K562 (cell line): Measurements from ENCODE around the gene ACP4. TPM values are rescaled to one million over a fixed set of nuclear protein-coding genes. Genes with fewer than 3 reads are reported as not detected.
"Not testable (repeated sequence)": the region's sequence is repeated elsewhere in the genome, so short reads cannot be mapped to it uniquely, and the experiment has no call there.

Experiments used
- ATAC-seq: fragments of 200-7000 bp; cut with Tn5 transposase; 3 replicates; pipeline ENCODE4 v1.9.1; 2020; ENCODE audit warnings: moderate library complexity
- BruUV-seq: library from RNA; stranded (reverse); fragments of 400-500 nt; replicated peaks from 2 replicates; lab custom pipeline; 2021; lab: Mats Ljungman, UMichigan
- CTCF ChIA-PET: fragments of 300-600 bp; formaldehyde crosslinking; extraction: SDS; loops from one replicate; lab custom pipeline; 2021; ENCODE audit warnings: low intra/inter-chr PET ratio; lab: Yijun Ruan, JAX
- POLR2A ChIA-PET: fragments of 300-600, 350-650 bp; sonication (Branson Sonifier 250); formaldehyde crosslinking; extraction: SDS; loops from one replicate; lab custom pipeline; 2021; ENCODE audit warnings: antibody characterized with exemption, inconsistent platforms; lab: Yijun Ruan, JAX
- DNase-seq, 4 experiments: peaks; one replicate each; pipeline versions ENCODE4 v3.0.0 to v3.0.0-alpha.2; 2011 to 2018; ENCODE audit warnings: low spot score in 3 of 4, mixed read lengths in 3 of 4; ENCODE audit errors: extremely low read depth in 1 of 4
- FAIRE-seq: peaks from 2 replicates; lab custom pipeline; 2011; peaks lifted over from hg19 to GRCh38; lab: Jason Lieb, UNC
- H2AFZ ChIP-seq: 2 replicates; pipeline ENCODE4 v1.6.0; 2011; ENCODE audit warnings: low read depth, low read length, control low read depth, inconsistent platforms
- H3K27ac ChIP-seq: fragments of 200-600 bp; 3 replicates; pipeline ENCODE4 v1.8.0; 2011; ENCODE audit warnings: low read depth, mild to moderate bottlenecking, control low read depth, inconsistent platforms, low read length, moderate library complexity, mixed read lengths; ENCODE audit errors: extremely low read depth
- H3K27me3 ChIP-seq, 2 experiments: fragments of 300-600 bp in 1 of 2; 2 replicates in 1 of 2; 3 replicates in 1 of 2; pipeline versions ENCODE4 v1.6.0 to v1.8.0; 2011; ENCODE audit warnings: inconsistent platforms in 2 of 2, low read length in 2 of 2, mild to moderate bottlenecking in 1 of 2, mixed read lengths in 1 of 2, moderate library complexity in 1 of 2; ENCODE audit not compliant: control insufficient read depth in 2 of 2, insufficient read depth in 2 of 2
- H3K36me3 ChIP-seq: fragments of 300-600 bp; 3 replicates; pipeline ENCODE4 v1.8.0; 2011; ENCODE audit warnings: mild to moderate bottlenecking, low read length, inconsistent platforms; ENCODE audit not compliant: control insufficient read depth, insufficient read depth
- H3K4me1 ChIP-seq, 2 experiments: fragments of 200-600 bp in 1 of 2; replicated peaks in 1 of 2; 2 replicates in 1 of 2; 3 replicates in 1 of 2; pipeline versions ENCODE4 v1.5.1 to v1.8.0; 2011; ENCODE audit warnings: inconsistent platforms in 2 of 2, low read length in 2 of 2, mild to moderate bottlenecking in 1 of 2, mixed read lengths in 1 of 2, moderate library complexity in 1 of 2; ENCODE audit not compliant: control insufficient read depth in 2 of 2, insufficient read depth in 2 of 2
- H3K4me2 ChIP-seq: 2 replicates; pipeline ENCODE4 v1.6.1; 2011; ENCODE audit warnings: low read length, control low read depth, inconsistent platforms, mixed read lengths; ENCODE audit not compliant: insufficient read depth
- H3K4me3 ChIP-seq: fragments of 200-600 bp; sonication (generic), shearing (Covaris generic); 2 replicates; pipeline ENCODE4 v1.5.1; 2016; ENCODE audit warnings: control low read depth, inconsistent platforms
- H3K79me2 ChIP-seq: fragments of 200-600 bp; 3 replicates; pipeline ENCODE4 v1.8.0; 2011; ENCODE audit warnings: low read length, inconsistent platforms; ENCODE audit not compliant: control insufficient read depth, insufficient read depth
- H3K9ac ChIP-seq, 2 experiments: 2 replicates each; pipeline versions ENCODE4 v1.6.0 to v1.6.1; 2011; ENCODE audit warnings: low read depth in 2 of 2, low read length in 2 of 2, control low read depth in 1 of 2, inconsistent platforms in 1 of 2, mild to moderate bottlenecking in 1 of 2, mixed read lengths in 1 of 2; ENCODE audit not compliant: insufficient read depth in 1 of 2
- H3K9me1 ChIP-seq: one replicate; pipeline ENCODE4 v1.6.0; 2011; ENCODE audit warnings: inconsistent platforms, mild to moderate bottlenecking, low read length, moderate library complexity; ENCODE audit not compliant: control insufficient read depth, insufficient read depth
- H3K9me3 ChIP-seq: replicated peaks from 2 replicates; pipeline ENCODE4 v1.5.1; 2011; ENCODE audit warnings: low read depth, low read length, inconsistent platforms; ENCODE audit not compliant: control insufficient read depth, insufficient read depth
- H4K20me1 ChIP-seq: replicated peaks from 2 replicates; pipeline ENCODE4 v1.6.1; 2011; ENCODE audit warnings: low read length, inconsistent platforms, mixed read lengths; ENCODE audit not compliant: control insufficient read depth, insufficient read depth
- CBX2 ChIP-seq: fragments of 200-600 bp; sonication (generic); IDR thresholded peaks from one replicate; pipeline ENCODE4 v1.6.1; 2012; ENCODE audit warnings: mild to moderate bottlenecking, low read length, inconsistent platforms; ENCODE audit not compliant: insufficient read depth, poor library complexity, severe bottlenecking
- GMEB1 ChIP-seq: fragments of 250-450 bp; sonication (Bioruptor Pico); IDR thresholded peaks from 2 replicates; pipeline ENCODE4 v1.4.0; 2020; ENCODE audit warnings: mild to moderate bottlenecking
- SRSF9 ChIP-seq: fragments of 200-400 bp; formaldehyde crosslinking; IDR thresholded peaks from 2 replicates; pipeline ENCODE4 v1.6.1; 2017; ENCODE audit warnings: low read depth, low read length, borderline replicate concordance
- YY1 ChIP-seq, 3 experiments: IDR thresholded peaks; 2 replicates each; pipeline ENCODE4 v1.6.1; 2011; ENCODE audit warnings: low read length in 2 of 3, mild to moderate bottlenecking in 2 of 3, moderate library complexity in 2 of 3, borderline replicate concordance in 1 of 3, control low read depth in 1 of 3, low read depth in 1 of 3; ENCODE audit not compliant: insufficient read depth in 3 of 3, insufficient replicate concordance in 2 of 3, control insufficient read depth in 1 of 3, insufficient read length in 1 of 3; ENCODE audit errors: extremely low read depth in 1 of 3
- ZNF175 ChIP-seq: fragments of 200-800 bp; sonication (Bioruptor generic); IDR thresholded peaks from 2 replicates; pipeline ENCODE4 v1.6.1; 2016; ENCODE audit warnings: low read depth, mild to moderate bottlenecking, missing genetic modification characterization, missing compliant biosample characterization
- ZNF785 ChIP-seq: fragments of 250-450 bp; sonication (Bioruptor Pico); IDR thresholded peaks from 2 replicates; pipeline ENCODE4 v1.4.0; 2020; ENCODE audit warnings: mild to moderate bottlenecking
- WGBS: fragments of 100-300 bp; shearing (Covaris generic); methylation state at CpG from one replicate; pipeline ENCODE4 v1.1.6; 2016; ENCODE audit warnings: low coverage, mixed read lengths; ENCODE audit not compliant: insufficient coverage; ENCODE audit errors: missing lambda C conversion rate; 5-methylcytosine and 5-hydroxymethylcytosine counted together
- in situ Hi-C: fragments of 300-500 bp; cut with MboI; formaldehyde crosslinking; loops from 4 replicates; pipeline ENCODE4 v1.15.0; 2018; ENCODE audit warnings: inconsistent platforms, mixed read lengths
- intact Hi-C: fragments of 100-400 bp; cut with micrococcal nuclease; formaldehyde crosslinking; loops from 2 replicates; pipeline ENCODE4 v1.14.2; 2022
- polyA plus RNA-seq, 8 experiments: library from polyadenylated mRNA; depleted of rRNA in 4 of 8; stranded (reverse) in 5 of 8; unstranded in 3 of 8; fragments of >200 nt; fragmentation: Nextera tagmentation in 2 of 8; fragmentation: Illumina TruSeq in 1 of 8; extraction: Ambion mirVana in 2 of 8; extraction: Trizol in 1 of 8; gene quantifications; 2 replicates each; pipeline versions ENCODE4 v1.2.1 to v1.2.3, GENCODE V29; 2011 to 2014; ENCODE audit warnings: inconsistent platforms in 1 of 8, missing spikeins in 1 of 8
- total RNA-seq, 7 experiments: library from RNA; depleted of rRNA in 6 of 7; stranded (reverse); fragments of >200 nt in 6 of 7; fragmentation: Illumina TruSeq in 2 of 7; extraction: Trizol in 2 of 7; gene quantifications; 2 replicates each; pipeline versions ENCODE4 v1.2.1 to v1.2.3, GENCODE V29; 2011 to 2021; ENCODE audit warnings: low replicate concordance in 1 of 7
- TF ChIP-seq, protein P1 (sequence below): sonication (generic); formaldehyde crosslinking; IDR thresholded peaks from 2 replicates; pipeline ENCODE4 v1.8.0; 2022; ENCODE audit warnings: mild to moderate bottlenecking, missing genetic modification reagents

Gene ACP4
- total and polyA plus RNA-seq, 9 of the 15 experiments (the other 6 are each of a cell fraction or from before 2014, with no cell fraction given) = not detected

- TF ChIP-seq GMEB1 (CRISPR knock-in tag) (no peak), YY1 (IDR thresholded peaks at IDR 0.05; ENCODE audit: borderline replicate concordance in 1 of 3, control insufficient read depth in 1 of 3, extremely low read depth in 1 of 3, insufficient read depth in 3 of 3, insufficient read length in 1 of 3, insufficient replicate concordance in 2 of 3, low read depth in 1 of 3, low read length in 2 of 3) (no peak), ZNF785 (no peak), SRSF9 (no peak), CBX2 (no peak), ZNF175 (CRISPR knock-in tag) (no peak)
- TF ChIP-seq, protein P1, sequence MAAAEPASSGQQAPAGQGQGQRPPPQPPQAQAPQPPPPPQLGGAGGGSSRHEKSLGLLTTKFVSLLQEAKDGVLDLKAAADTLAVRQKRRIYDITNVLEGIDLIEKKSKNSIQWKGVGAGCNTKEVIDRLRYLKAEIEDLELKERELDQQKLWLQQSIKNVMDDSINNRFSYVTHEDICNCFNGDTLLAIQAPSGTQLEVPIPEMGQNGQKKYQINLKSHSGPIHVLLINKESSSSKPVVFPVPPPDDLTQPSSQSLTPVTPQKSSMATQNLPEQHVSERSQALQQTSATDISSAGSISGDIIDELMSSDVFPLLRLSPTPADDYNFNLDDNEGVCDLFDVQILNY (CRISPR knock-in tag) = no peak
These were observed 9.3 kb upstream of the ACP4 start (continued) for GRCh38 chr19:50780753-50781435.

- H3K9me3 ChIP-seq, H4K20me1 ChIP-seq, BruUV-seq, H3K9ac ChIP-seq, FAIRE-seq, H3K4me3 ChIP-seq, DNase-seq, H3K27me3 ChIP-seq, H3K36me3 ChIP-seq, ATAC-seq, H3K27ac ChIP-seq, H3K79me2 ChIP-seq, H3K4me2 ChIP-seq, H2AFZ ChIP-seq, H3K9me1 ChIP-seq: not testable (repeated sequence)
- ChIA-PET CTCF (interaction anchor here (0.6 to 4.2 kb wide), 9 partner anchors 59 to 246 kb away, joined by 3 to 91 read pairs (median 4); partner anchors contain the start of gene CLEC11A), POLR2A (interaction anchor here (1.8 kb wide), 1 partner anchor 11 kb away, joined by 6 read pairs; no protein-coding TSS in a partner anchor)
- 46% methylated on average over 8 of the region's 8 CpGs for WGBS
- intact Hi-C loops (loop anchor here (1.0 to 5.0 kb wide), 4 partner anchors 59 to 246 kb away; no protein-coding TSS in a partner anchor), in situ Hi-C loops (loop anchor here (5.0 to 10.0 kb wide), 2 partner anchors 251 to 429 kb away; no protein-coding TSS in a partner anchor)
- peaks cover 16 to 17% of the 10 kb centered on the region in 2 experiments; a peak in 4 of 5 replicates for H3K4me1 ChIP-seq
These were observed 6.4 kb upstream of the ACP4 start for GRCh38 chr19:50783848-50784152.
